ENCODE data around the gene LTBP2.

LTBP2 gene

DNA sequence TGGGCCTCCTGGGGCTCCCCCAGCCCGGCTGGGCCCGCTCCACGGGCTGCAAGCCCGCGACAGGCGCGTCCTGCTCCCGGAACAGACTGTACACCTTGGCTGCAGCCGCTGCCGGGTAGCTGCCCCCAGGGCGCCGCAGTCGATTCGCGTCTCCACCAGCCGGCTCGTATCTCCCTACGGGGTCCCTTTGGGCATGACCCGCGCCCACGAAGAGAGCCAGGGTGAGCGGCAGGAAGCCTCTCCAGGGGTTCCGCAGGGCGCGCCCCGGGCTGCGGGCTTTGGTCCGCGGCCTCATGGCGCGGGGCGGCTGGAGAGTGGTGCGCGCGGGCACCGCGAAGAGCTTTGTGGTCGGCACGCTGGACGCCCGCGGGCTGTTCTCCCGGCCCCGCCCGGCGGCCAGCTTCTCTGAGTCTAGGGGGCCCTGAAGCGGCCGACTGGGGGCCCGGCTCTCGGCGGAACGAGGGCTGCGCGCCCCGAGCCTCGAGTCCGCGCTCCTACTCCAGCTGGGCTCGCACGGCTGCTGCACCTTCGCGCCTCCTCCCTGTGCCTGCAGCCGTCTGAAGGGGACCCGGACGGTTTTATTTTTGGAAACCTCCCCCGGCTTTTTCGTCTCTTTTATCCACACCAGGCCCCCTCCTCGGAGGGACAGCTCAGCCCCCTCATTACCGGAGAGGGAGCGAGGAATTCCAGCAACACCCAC is at the start of gene LTBP2:
Gene LTBP2, minus strand, starts transcription at position 588 of the 700 bp plus-strand sequence. Its CDS starts 293 bp downstream, at position 295.
- H3K36me3 ChIP-seq (ENCODE audit: control insufficient read depth, insufficient read depth, low read length), result no peaks in the 10 kb centered on the region
- peak within 1 kb of the TSS; percentile 24 for H3K9ac ChIP-seq (ENCODE audit: low read depth, low read length)
- H3K27me3 ChIP-seq (ENCODE audit: control insufficient read depth, insufficient read depth, low read length), result peaks cover 28% of the 10 kb centered on the region
- H3K4me1 ChIP-seq (ENCODE audit: control insufficient read depth, insufficient read depth, low read length), result no peaks in the 10 kb centered on the region
- H3K9me3 ChIP-seq (ENCODE audit: control insufficient read depth, insufficient read depth, low read length), result no peaks in the 10 kb centered on the region
- peak within 1 kb of the TSS; percentile 60 for H3K4me3 ChIP-seq (ENCODE audit: low read depth, low read length)

DNA sequence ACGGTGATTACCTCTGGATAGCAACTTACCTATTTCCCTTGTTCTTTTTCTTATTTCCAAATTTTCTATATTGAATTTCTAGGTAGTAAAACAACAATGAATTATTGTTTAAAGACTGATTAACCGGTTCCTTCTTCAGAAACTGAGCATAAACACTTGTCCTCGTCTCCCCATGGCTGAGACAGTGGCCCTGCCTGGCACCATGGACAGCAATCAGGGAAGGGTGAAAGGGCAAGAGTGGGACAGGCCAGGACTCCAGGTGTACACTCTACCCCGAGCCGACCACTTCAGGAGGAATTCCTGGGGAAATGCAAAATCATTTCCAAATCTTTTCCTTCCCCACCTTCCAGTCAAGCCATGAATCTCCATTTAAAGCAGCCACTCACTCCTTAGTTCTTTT is 48.8 kb upstream of the LTBP2 start:
- Histone ChIP-seq H3K4me1 (ENCODE audit: control insufficient read depth, insufficient read depth, low read length) (no peaks in the 10 kb centered on the region), H3K4me3 (ENCODE audit: low read depth, low read length) (no peak overlapping the region), H3K36me3 (ENCODE audit: control insufficient read depth, insufficient read depth, low read length) (peaks cover 15% of the 10 kb centered on the region), H3K9ac (ENCODE audit: low read depth, low read length) (no peak overlapping the region), H3K27me3 (ENCODE audit: control insufficient read depth, insufficient read depth, low read length) (no peaks in the 10 kb centered on the region), H3K9me3 (ENCODE audit: control insufficient read depth, insufficient read depth, low read length) (no peaks in the 10 kb centered on the region)

GRCh38 chr14:74660167-74660566 is 48.1 kb upstream of the LTBP2 start:
- H3K9ac ChIP-seq (ENCODE audit: low read depth, low read length), result no peak overlapping the region
- no peaks in the 10 kb centered on the region for H3K9me3 ChIP-seq (ENCODE audit: control insufficient read depth, insufficient read depth, low read length)
- no peaks in the 10 kb centered on the region for H3K4me1 ChIP-seq (ENCODE audit: control insufficient read depth, insufficient read depth, low read length)
- H3K27me3 ChIP-seq (ENCODE audit: control insufficient read depth, insufficient read depth, low read length), result no peaks in the 10 kb centered on the region
- peaks cover 15% of the 10 kb centered on the region for H3K36me3 ChIP-seq (ENCODE audit: control insufficient read depth, insufficient read depth, low read length)
- no peak overlapping the region for H3K4me3 ChIP-seq (ENCODE audit: low read depth, low read length)

- Histone ChIP-seq H3K36me3 (ENCODE audit: control insufficient read depth, insufficient read depth, low read length) (peaks cover 13% of the 10 kb centered on the region), H3K9ac (ENCODE audit: low read depth, low read length) (no peak overlapping the region), H3K4me1 (ENCODE audit: control insufficient read depth, insufficient read depth, low read length) (no peaks in the 10 kb centered on the region), H3K4me3 (ENCODE audit: low read depth, low read length) (no peak overlapping the region), H3K27me3 (ENCODE audit: control insufficient read depth, insufficient read depth, low read length) (no peaks in the 10 kb centered on the region), H3K9me3 (ENCODE audit: control insufficient read depth, insufficient read depth, low read length) (no peaks in the 10 kb centered on the region)
Observed at GRCh38 chr14:74658535-74659131, 46.6 kb upstream of the LTBP2 start.

DNA sequence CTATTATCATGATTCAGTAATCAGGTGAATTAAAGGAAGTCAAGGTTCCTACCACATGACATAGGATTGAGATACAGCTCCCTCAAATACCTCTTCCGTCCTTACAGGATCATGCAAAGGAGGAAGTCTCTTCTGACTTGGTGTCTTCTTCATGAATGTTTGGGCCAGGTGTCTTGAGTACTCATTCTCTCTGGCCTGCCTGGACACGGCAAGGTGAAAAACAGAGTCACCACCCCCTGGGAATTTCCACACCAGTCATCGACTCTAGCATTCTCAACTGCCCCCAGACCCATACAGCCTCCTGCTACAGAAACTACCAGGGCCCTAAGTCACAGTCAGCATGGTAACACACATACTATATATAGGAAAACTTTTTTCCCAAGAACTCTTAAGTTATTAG is 44.9 kb upstream of the LTBP2 start:
- Histone ChIP-seq H3K9ac (ENCODE audit: low read depth, low read length) (no peak overlapping the region), H3K27me3 (ENCODE audit: control insufficient read depth, insufficient read depth, low read length) (no peaks in the 10 kb centered on the region), H3K4me1 (ENCODE audit: control insufficient read depth, insufficient read depth, low read length) (no peaks in the 10 kb centered on the region), H3K4me3 (ENCODE audit: low read depth, low read length) (no peak overlapping the region), H3K36me3 (ENCODE audit: control insufficient read depth, insufficient read depth, low read length) (peaks cover 6% of the 10 kb centered on the region), H3K9me3 (ENCODE audit: control insufficient read depth, insufficient read depth, low read length) (no peaks in the 10 kb centered on the region)

DNA sequence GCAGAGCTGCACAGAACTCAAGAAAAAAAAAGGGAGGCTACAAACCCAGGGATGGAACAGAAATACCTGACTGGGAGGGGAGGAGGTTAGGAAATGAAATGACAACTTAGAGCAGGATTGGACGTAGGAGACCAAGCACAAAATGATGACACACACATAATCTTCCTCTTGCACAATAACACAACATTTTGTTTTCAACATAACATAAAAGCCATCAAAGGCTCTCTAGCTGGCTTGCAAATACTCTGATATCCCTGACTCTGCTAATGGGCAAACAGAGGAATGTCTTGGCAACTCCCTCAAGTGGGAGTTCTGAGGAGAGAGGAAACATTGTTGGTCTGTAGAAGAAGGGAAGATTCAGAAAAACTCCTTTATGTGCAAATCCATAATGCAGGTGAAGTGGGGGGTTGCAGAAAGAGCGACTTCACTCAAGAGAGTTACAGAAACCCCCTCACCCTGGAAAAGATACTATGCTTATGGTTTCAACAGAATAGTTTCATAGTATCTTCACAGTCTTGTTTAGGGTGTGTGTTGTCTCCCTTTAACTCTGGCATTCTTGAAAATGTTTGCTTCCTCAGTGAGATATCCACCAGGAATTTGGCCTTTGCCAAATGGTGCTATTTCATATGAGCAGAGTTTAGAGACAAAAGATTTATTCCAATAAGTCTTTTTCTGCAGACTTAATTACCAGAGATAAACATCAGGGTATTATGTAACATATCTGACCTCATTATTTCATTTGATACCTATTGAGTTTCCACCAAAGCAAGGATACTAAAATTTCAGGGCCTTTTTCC is 43.8 kb upstream of the LTBP2 start:
- Histone ChIP-seq H3K4me1 (ENCODE audit: control insufficient read depth, insufficient read depth, low read length) (no peaks in the 10 kb centered on the region), H3K9ac (ENCODE audit: low read depth, low read length) (no peak overlapping the region), H3K9me3 (ENCODE audit: control insufficient read depth, insufficient read depth, low read length) (no peaks in the 10 kb centered on the region), H3K36me3 (ENCODE audit: control insufficient read depth, insufficient read depth, low read length) (peaks cover 3% of the 10 kb centered on the region), H3K4me3 (ENCODE audit: low read depth, low read length) (no peak overlapping the region), H3K27me3 (ENCODE audit: control insufficient read depth, insufficient read depth, low read length) (no peaks in the 10 kb centered on the region)

- H3K36me3 ChIP-seq (ENCODE audit: control insufficient read depth, insufficient read depth, low read length), result peaks cover 3% of the 10 kb centered on the region
- no peaks in the 10 kb centered on the region for H3K9me3 ChIP-seq (ENCODE audit: control insufficient read depth, insufficient read depth, low read length)
- H3K4me3 ChIP-seq (ENCODE audit: low read depth, low read length), result no peak overlapping the region
Observed at GRCh38 chr14:74654931-74655330, 42.9 kb upstream of the LTBP2 start.

GRCh38 chr14:74653386-74654138 is 41.5 kb upstream of the LTBP2 start:
- H3K4me1 ChIP-seq (ENCODE audit: control insufficient read depth, insufficient read depth, low read length), result no peaks in the 10 kb centered on the region
- H3K9ac ChIP-seq (ENCODE audit: low read depth, low read length), result no peak overlapping the region
- H3K36me3 ChIP-seq (ENCODE audit: control insufficient read depth, insufficient read depth, low read length), result peaks cover 3% of the 10 kb centered on the region
- H3K27me3 ChIP-seq (ENCODE audit: control insufficient read depth, insufficient read depth, low read length), result no peaks in the 10 kb centered on the region
- H3K9me3 ChIP-seq (ENCODE audit: control insufficient read depth, insufficient read depth, low read length), result no peaks in the 10 kb centered on the region
- H3K4me3 ChIP-seq (ENCODE audit: low read depth, low read length), result no peak overlapping the region

More at GRCh38 chr14:74654931-74655330, 42.9 kb upstream of the LTBP2 start:
- Histone ChIP-seq H3K27me3 (ENCODE audit: control insufficient read depth, insufficient read depth, low read length) (no peaks in the 10 kb centered on the region), H3K9ac (ENCODE audit: low read depth, low read length) (no peak overlapping the region), H3K4me1 (ENCODE audit: control insufficient read depth, insufficient read depth, low read length) (no peaks in the 10 kb centered on the region)

GRCh38 chr14:74652541-74652940 is 40.5 kb upstream of the LTBP2 start:
- no peaks in the 10 kb centered on the region for H3K9me3 ChIP-seq (ENCODE audit: control insufficient read depth, insufficient read depth, low read length)
- H3K36me3 ChIP-seq (ENCODE audit: control insufficient read depth, insufficient read depth, low read length), result peaks cover 3% of the 10 kb centered on the region
- H3K9ac ChIP-seq (ENCODE audit: low read depth, low read length), result no peak overlapping the region
- H3K27me3 ChIP-seq (ENCODE audit: control insufficient read depth, insufficient read depth, low read length), result no peaks in the 10 kb centered on the region
- no peak overlapping the region for H3K4me3 ChIP-seq (ENCODE audit: low read depth, low read length)
- no peaks in the 10 kb centered on the region for H3K4me1 ChIP-seq (ENCODE audit: control insufficient read depth, insufficient read depth, low read length)

GRCh38 chr14:74650927-74651686 is 39.1 kb upstream of the LTBP2 start:
- H3K9me3 ChIP-seq (ENCODE audit: control insufficient read depth, insufficient read depth, low read length), result no peaks in the 10 kb centered on the region
- no peaks in the 10 kb centered on the region for H3K27me3 ChIP-seq (ENCODE audit: control insufficient read depth, insufficient read depth, low read length)
- no peak overlapping the region for H3K4me3 ChIP-seq (ENCODE audit: low read depth, low read length)
- no peak overlapping the region for H3K9ac ChIP-seq (ENCODE audit: low read depth, low read length)
- H3K36me3 ChIP-seq (ENCODE audit: control insufficient read depth, insufficient read depth, low read length), result peaks cover 3% of the 10 kb centered on the region
- H3K4me1 ChIP-seq (ENCODE audit: control insufficient read depth, insufficient read depth, low read length), result no peaks in the 10 kb centered on the region

- no peaks in the 10 kb centered on the region for H3K4me1 ChIP-seq (ENCODE audit: control insufficient read depth, insufficient read depth, low read length)
- no peaks in the 10 kb centered on the region for H3K9me3 ChIP-seq (ENCODE audit: control insufficient read depth, insufficient read depth, low read length)
- peaks cover 3% of the 10 kb centered on the region for H3K36me3 ChIP-seq (ENCODE audit: control insufficient read depth, insufficient read depth, low read length)
- no peaks in the 10 kb centered on the region for H3K27me3 ChIP-seq (ENCODE audit: control insufficient read depth, insufficient read depth, low read length)
- H3K4me3 ChIP-seq (ENCODE audit: low read depth, low read length), result no peak overlapping the region
- H3K9ac ChIP-seq (ENCODE audit: low read depth, low read length), result no peak overlapping the region
Observed at GRCh38 chr14:74649673-74650072, 37.6 kb upstream of the LTBP2 start.

All from iPS-15b (cell line).